ENCODE results near the gene GXYLT2. TPM values are rescaled to one million over a fixed set of nuclear protein-coding genes. Genes with fewer than 3 reads are reported as not detected.

GXYLT2 gene
- total and polyA plus RNA-seq, 2 of the 13 experiments (the other 11 are each of a cell fraction or from before 2014, with no cell fraction given): 4.3 to 6.9 TPM

- FAIRE-seq (peak; percentile 71), DNase-seq (ENCODE audit: low spot score) (peak; percentile 91), ATAC-seq (peak; percentile 97)
- Histone ChIP-seq H3K9me3 (ENCODE audit: low read length) (no peaks in the 10 kb centered on the region), H3K27me3 (ENCODE audit: control insufficient read depth in 1 of 2, insufficient read depth in 2 of 2, low read length in 2 of 2) (no peaks in the 10 kb centered on the region; a peak in 1 of 5 replicates), H3K79me2 (ENCODE audit: insufficient read depth, low read length) (peaks cover 29% of the 10 kb centered on the region), H4K20me1 (ENCODE audit: insufficient read depth, low read length) (no peaks in the 10 kb centered on the region), H3K4me3 (replicated peaks in 1 of 3; ENCODE audit: insufficient read depth in 1 of 3, low read depth in 2 of 3, low read length in 3 of 3) (peak within 1 kb of the TSS; percentile 76 to 97 (median 91)), H3K4me2 (ENCODE audit: low read depth, low read length) (peak within 1 kb of the TSS; percentile 96), H3K9ac (ENCODE audit: insufficient read depth, low read depth, low read length) (peak within 1 kb of the TSS; percentile 77), H3K4me1 (ENCODE audit: insufficient read depth, low read length) (peaks cover 45% of the 10 kb centered on the region), H2AFZ (ENCODE audit: low read length) (peak within 1 kb of the TSS; percentile 96), H3K27ac (ENCODE audit: extremely low read length, insufficient read depth, low read length) (peak within 1 kb of the TSS; percentile 57), H3K36me3 (replicated peaks in 1 of 2; ENCODE audit: control insufficient read depth in 1 of 2, insufficient read depth in 2 of 2, low read length in 2 of 2) (no peaks in the 10 kb centered on the region)
- in situ Hi-C loops (cut with HindIII; ENCODE audit: extremely low pct_ligation_motif_present, low pct_unique_long_range_greater_than_20kb): loop anchor here (10.0 kb wide), 1 partner anchor 237 kb away; no protein-coding TSS in a partner anchor
- BruUV-seq (replicated peaks): no TSS peak
- WGBS (ENCODE audit: low lambda C conversion rate): under 1% methylated on average over 62 of the region's 86 CpGs
- ChIA-PET CTCF (ENCODE audit: low intra/inter-chr PET ratio, low total read pairs) (no interaction called here), POLR2A (interaction anchor here (1.0 kb wide), 1 partner anchor 696 kb away, joined by 3 read pairs; no protein-coding TSS in a partner anchor)
- intact Hi-C loops (cut with micrococcal nuclease; ENCODE audit: unreplicated experiment): loop anchor here (2.0 to 5.0 kb wide), 2 partner anchors 39 to 91 kb away; partner anchors contain the start of gene GXYLT2
- TF ChIP-seq, protein P1, sequence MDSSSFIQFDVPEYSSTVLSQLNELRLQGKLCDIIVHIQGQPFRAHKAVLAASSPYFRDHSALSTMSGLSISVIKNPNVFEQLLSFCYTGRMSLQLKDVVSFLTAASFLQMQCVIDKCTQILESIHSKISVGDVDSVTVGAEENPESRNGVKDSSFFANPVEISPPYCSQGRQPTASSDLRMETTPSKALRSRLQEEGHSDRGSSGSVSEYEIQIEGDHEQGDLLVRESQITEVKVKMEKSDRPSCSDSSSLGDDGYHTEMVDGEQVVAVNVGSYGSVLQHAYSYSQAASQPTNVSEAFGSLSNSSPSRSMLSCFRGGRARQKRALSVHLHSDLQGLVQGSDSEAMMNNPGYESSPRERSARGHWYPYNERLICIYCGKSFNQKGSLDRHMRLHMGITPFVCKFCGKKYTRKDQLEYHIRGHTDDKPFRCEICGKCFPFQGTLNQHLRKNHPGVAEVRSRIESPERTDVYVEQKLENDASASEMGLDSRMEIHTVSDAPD (CRISPR knock-in tag; IDR thresholded peaks at IDR 0.05): no peak
- TF ChIP-seq ZNF740 (CRISPR knock-in tag; IDR thresholded peaks at IDR 0.05): no peak
- TF ChIP-seq HDAC1 (CRISPR knock-in tag; IDR thresholded peaks at IDR 0.05): peak; percentile 100
- peak; percentile 74 for TF ChIP-seq ZNF274 (CRISPR knock-in tag; IDR thresholded peaks at IDR 0.05)
- TF ChIP-seq IKZF4 (CRISPR knock-in tag; IDR thresholded peaks at IDR 0.05; ENCODE audit: borderline replicate concordance, low read depth, not compliant biosample characterization): peak; percentile 84
- TF ChIP-seq ZNF280B (CRISPR knock-in tag; IDR thresholded peaks at IDR 0.05; ENCODE audit: borderline replicate concordance): 0 out of 2 replicates have a peak, but pooled peaks have one; percentile 60
- no peak for TF ChIP-seq HOMEZ (CRISPR knock-in tag; IDR thresholded peaks at IDR 0.05; ENCODE audit: low read depth)
- 0 out of 2 replicates have a peak, but pooled peaks have one; percentile 56 for TF ChIP-seq ZNF543 (CRISPR knock-in tag; IDR thresholded peaks at IDR 0.05)
- TF ChIP-seq, protein P2, sequence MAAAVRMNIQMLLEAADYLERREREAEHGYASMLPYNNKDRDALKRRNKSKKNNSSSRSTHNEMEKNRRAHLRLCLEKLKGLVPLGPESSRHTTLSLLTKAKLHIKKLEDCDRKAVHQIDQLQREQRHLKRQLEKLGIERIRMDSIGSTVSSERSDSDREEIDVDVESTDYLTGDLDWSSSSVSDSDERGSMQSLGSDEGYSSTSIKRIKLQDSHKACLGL (CRISPR knock-in tag; IDR thresholded peaks at IDR 0.05): peak; percentile 92; the same call in 1 of the 2 replicates
- TF ChIP-seq ZNF251 (CRISPR knock-in tag; IDR thresholded peaks at IDR 0.05): 0 out of 2 replicates have a peak, but pooled peaks have one; percentile 57
- TF ChIP-seq MAFF (IDR thresholded peaks at IDR 0.05; ENCODE audit: low read depth, low read length): no peak
- TF ChIP-seq ZNF468 (CRISPR knock-in tag; IDR thresholded peaks at IDR 0.05): no peak
- TF ChIP-seq, protein P3, sequence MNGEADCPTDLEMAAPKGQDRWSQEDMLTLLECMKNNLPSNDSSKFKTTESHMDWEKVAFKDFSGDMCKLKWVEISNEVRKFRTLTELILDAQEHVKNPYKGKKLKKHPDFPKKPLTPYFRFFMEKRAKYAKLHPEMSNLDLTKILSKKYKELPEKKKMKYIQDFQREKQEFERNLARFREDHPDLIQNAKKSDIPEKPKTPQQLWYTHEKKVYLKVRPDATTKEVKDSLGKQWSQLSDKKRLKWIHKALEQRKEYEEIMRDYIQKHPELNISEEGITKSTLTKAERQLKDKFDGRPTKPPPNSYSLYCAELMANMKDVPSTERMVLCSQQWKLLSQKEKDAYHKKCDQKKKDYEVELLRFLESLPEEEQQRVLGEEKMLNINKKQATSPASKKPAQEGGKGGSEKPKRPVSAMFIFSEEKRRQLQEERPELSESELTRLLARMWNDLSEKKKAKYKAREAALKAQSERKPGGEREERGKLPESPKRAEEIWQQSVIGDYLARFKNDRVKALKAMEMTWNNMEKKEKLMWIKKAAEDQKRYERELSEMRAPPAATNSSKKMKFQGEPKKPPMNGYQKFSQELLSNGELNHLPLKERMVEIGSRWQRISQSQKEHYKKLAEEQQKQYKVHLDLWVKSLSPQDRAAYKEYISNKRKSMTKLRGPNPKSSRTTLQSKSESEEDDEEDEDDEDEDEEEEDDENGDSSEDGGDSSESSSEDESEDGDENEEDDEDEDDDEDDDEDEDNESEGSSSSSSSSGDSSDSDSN (CRISPR knock-in tag; IDR thresholded peaks at IDR 0.05): peak; percentile 77
- TF ChIP-seq DNMT1 (CRISPR knock-in tag; IDR thresholded peaks at IDR 0.05): 0 out of 2 replicates have a peak, but pooled peaks have one; percentile 37
Measured at GRCh38 chr3:72847751-72848702, 39.8 kb upstream of the GXYLT2 start, which contains the start of gene SHQ1. Gene SHQ1 (minus strand): TSS chr3:72848445. CDS start chr3:72848340, 105 bp downstream.

Measured in HepG2 (cell line).